SK-N-SH treated with all-trans-retinoic acid at 6 μM for 48 hours (cell line): ENCODE data around the gene ZNF202.
"Not testable (repeated sequence)": the region's sequence is repeated elsewhere in the genome, so short reads cannot be mapped to it uniquely, and the experiment has no call there.

Experiments used
- ATAC-seq: fragments of 200-7000 bp; cut with Tn5 transposase; 3 replicates; pipeline ENCODE4 v1.9.1; 2020; ENCODE audit warnings: mild to moderate bottlenecking, moderate library complexity
- ARNTL ChIP-seq: fragments of 450-650 bp; formaldehyde crosslinking; IDR thresholded peaks from 2 replicates; pipeline ENCODE4 v1.5.0; 2020; ENCODE audit warnings: low read depth, mild to moderate bottlenecking, moderate library complexity, borderline replicate concordance
- BACH2 ChIP-seq: fragments of 250-450 bp; sonication (Bioruptor Pico); IDR thresholded peaks from 2 replicates; pipeline ENCODE4 v1.9.0; 2021; ENCODE audit warnings: mild to moderate bottlenecking, borderline replicate concordance
- CREB5 ChIP-seq: fragments of 250-450 bp; sonication (Bioruptor Pico); IDR thresholded peaks from 2 replicates; pipeline ENCODE4 v1.5.1; 2020; ENCODE audit warnings: low read depth, mild to moderate bottlenecking, moderate library complexity
- CSDC2 ChIP-seq: fragments of 250-450 bp; sonication (Bioruptor Pico); IDR thresholded peaks from 2 replicates; pipeline ENCODE4 v1.5.0; 2020; ENCODE audit warnings: mild to moderate bottlenecking, moderate library complexity
- CSRNP3 ChIP-seq: fragments of 250-450 bp; sonication (Bioruptor Pico); IDR thresholded peaks from 2 replicates; pipeline ENCODE4 v1.5.1; 2021; ENCODE audit warnings: mild to moderate bottlenecking, moderate library complexity
- ESRRG ChIP-seq: fragments of 250-450 bp; sonication (Bioruptor Pico); IDR thresholded peaks from 2 replicates; pipeline ENCODE4 v1.6.1; 2021; ENCODE audit warnings: mild to moderate bottlenecking
- GLIS3 ChIP-seq: fragments of 250-450 bp; sonication (Bioruptor Pico); IDR thresholded peaks from 2 replicates; pipeline ENCODE4 v1.5.0; 2020; ENCODE audit warnings: mild to moderate bottlenecking, moderate library complexity
- OSR1 ChIP-seq: fragments of 250-450 bp; sonication (Bioruptor Pico); IDR thresholded peaks from 2 replicates; pipeline ENCODE4 v1.8.0; 2022; ENCODE audit warnings: moderate library complexity, mild to moderate bottlenecking, inconsistent platforms
- PATZ1 ChIP-seq: fragments of 250-450 bp; sonication (Bioruptor Pico); IDR thresholded peaks from 2 replicates; pipeline ENCODE4 v1.8.0; 2020; ENCODE audit warnings: mild to moderate bottlenecking, moderate library complexity, borderline replicate concordance
- POU6F1 ChIP-seq: fragments of 250-450 bp; sonication (Bioruptor Pico); IDR thresholded peaks from 2 replicates; pipeline ENCODE4 v1.8.0; 2021; ENCODE audit warnings: low read depth, mild to moderate bottlenecking, moderate library complexity, borderline replicate concordance
- PPARA ChIP-seq: fragments of 250-450 bp; sonication (Bioruptor Pico); IDR thresholded peaks from 2 replicates; pipeline ENCODE4 v1.5.0; 2020; ENCODE audit warnings: mild to moderate bottlenecking, borderline replicate concordance
- RARB ChIP-seq: fragments of 250-450 bp; sonication (Bioruptor Pico); IDR thresholded peaks from 2 replicates; pipeline ENCODE4 v1.8.0; 2021; ENCODE audit warnings: mild to moderate bottlenecking, moderate library complexity
- SNAI2 ChIP-seq: fragments of 250-450 bp; sonication (Bioruptor Pico); IDR thresholded peaks from 2 replicates; pipeline ENCODE4 v1.5.0; 2020; ENCODE audit warnings: mild to moderate bottlenecking, moderate library complexity
- TCF4 ChIP-seq: fragments of 250-450 bp; sonication (Bioruptor Pico); IDR thresholded peaks from 2 replicates; pipeline ENCODE4 v1.8.0; 2021; ENCODE audit warnings: mild to moderate bottlenecking, moderate library complexity, borderline replicate concordance
- TOX ChIP-seq: fragments of 250-450 bp; sonication (Bioruptor Pico); IDR thresholded peaks from 2 replicates; pipeline ENCODE4 v1.8.0; 2021; ENCODE audit warnings: mild to moderate bottlenecking, moderate library complexity, borderline replicate concordance
- ZC3H10 ChIP-seq: fragments of 250-450 bp; sonication (Bioruptor Pico); IDR thresholded peaks from 2 replicates; pipeline ENCODE4 v1.5.1; 2021; ENCODE audit warnings: mild to moderate bottlenecking, moderate library complexity
- ZFP3 ChIP-seq: fragments of 250-450 bp; sonication (Bioruptor Pico); IDR thresholded peaks from 2 replicates; pipeline ENCODE4 v1.5.0; 2020; ENCODE audit warnings: mild to moderate bottlenecking, moderate library complexity
- ZFP30 ChIP-seq: fragments of 450-650 bp; formaldehyde crosslinking; IDR thresholded peaks from 2 replicates; pipeline ENCODE4 v1.5.0; 2022; ENCODE audit warnings: mild to moderate bottlenecking, moderate library complexity
- ZNF565 ChIP-seq: fragments of 450-650 bp; formaldehyde crosslinking; conservative IDR thresholded peaks from 2 replicates; pipeline ENCODE4 v1.5.0; 2020; ENCODE audit warnings: low read depth, mild to moderate bottlenecking, moderate library complexity
- ZNF70 ChIP-seq: fragments of 450-650 bp; formaldehyde crosslinking; IDR thresholded peaks from 2 replicates; pipeline ENCODE4 v1.5.0; 2020; ENCODE audit warnings: mild to moderate bottlenecking, moderate library complexity
- ZNF8 ChIP-seq: fragments of 450-650 bp; formaldehyde crosslinking; IDR thresholded peaks from 2 replicates; pipeline ENCODE4 v1.5.0; 2020; ENCODE audit warnings: mild to moderate bottlenecking, moderate library complexity

ZNF202 gene

GRCh38 chr11:123751781-123752180 lies 10.3 kb upstream of the ZNF202 start (continued):
- TF ChIP-seq TCF4: no peak
- TF ChIP-seq CSRNP3 (CRISPR knock-in tag): no peak
- no peak for TF ChIP-seq ZFP30
- no peak for TF ChIP-seq GLIS3
- TF ChIP-seq TOX (CRISPR knock-in tag): no peak
- no peak for TF ChIP-seq SNAI2 (CRISPR knock-in tag)
- no peak for TF ChIP-seq OSR1 (CRISPR knock-in tag)
- no peak for TF ChIP-seq ZNF8 (CRISPR knock-in tag)
- no peak for TF ChIP-seq ZNF70 (CRISPR knock-in tag)
- no peak for TF ChIP-seq ZNF565 (CRISPR knock-in tag)
- no peak for TF ChIP-seq ESRRG
- TF ChIP-seq RARB (CRISPR knock-in tag): no peak

- ATAC-seq: not testable (repeated sequence)
Measured at GRCh38 chr11:123748349-123748748, 6.9 kb upstream of the ZNF202 start.

- no peak for ATAC-seq
- TF ChIP-seq GLIS3 (no peak), ZNF8 (CRISPR knock-in tag) (no peak), ZNF70 (CRISPR knock-in tag) (no peak)
- TF ChIP-seq, all 23 proteins: peak for 0
Measured at GRCh38 chr11:123745764-123746451, 4.4 kb upstream of the ZNF202 start.

- TF ChIP-seq ARNTL (CRISPR knock-in tag) (no peak), ZNF70 (CRISPR knock-in tag) (no peak), TOX (CRISPR knock-in tag) (no peak), ZFP3 (no peak), GLIS3 (no peak)
- TF ChIP-seq, all 23 proteins: peak for 0
- ATAC-seq: no peak
Measured at GRCh38 chr11:123742724-123743120, 1.3 kb upstream of the ZNF202 start.

GRCh38 chr11:123742031-123742723 lies 717 bp upstream of the ZNF202 start:
- peak; percentile 6; the same call in 1 of the 3 replicates for ATAC-seq
- TF ChIP-seq PATZ1 (CRISPR knock-in tag) (no peak), ZNF70 (CRISPR knock-in tag) (no peak), PPARA (CRISPR knock-in tag) (no peak)

- ATAC-seq: peak; percentile 12
- TF ChIP-seq CREB5 (CRISPR knock-in tag): no peak
- no peak for TF ChIP-seq POU6F1 (CRISPR knock-in tag)
- TF ChIP-seq ZNF565 (CRISPR knock-in tag): no peak
- no peak for TF ChIP-seq SNAI2 (CRISPR knock-in tag)
- TF ChIP-seq ZC3H10: no peak
- no peak for TF ChIP-seq OSR1 (CRISPR knock-in tag)
- TF ChIP-seq BACH2 (CRISPR knock-in tag): no peak
- TF ChIP-seq RARB (CRISPR knock-in tag): no peak
- no peak for TF ChIP-seq ZNF8 (CRISPR knock-in tag)
- no peak for TF ChIP-seq CSDC2 (CRISPR knock-in tag)
- TF ChIP-seq ZNF70 (CRISPR knock-in tag): no peak
- TF ChIP-seq, all 23 proteins: peak for 0
Measured at GRCh38 chr11:123740787-123741158, 687 bp downstream of the ZNF202 start.
